Transverse colon (tissue), 4 donors: ENCODE results near the gene GRIK4.

ENCODE experiments used
- POLR2AphosphoS5 ChIP-seq, 3 donors: sonication (generic); formaldehyde crosslinking; IDR thresholded peaks; one replicate each; pipeline ENCODE4 v1.6.1; 2016; ENCODE audit warnings: antibody characterized with exemption in 3 of 3
- TF ChIP-seq, protein P1 (sequence below), 5 experiments: fragments of 200-600 bp in 3 of 5; fragments of 450-650 bp in 2 of 5; sonication (generic) in 3 of 5; IDR thresholded peaks; 1 replicate in 2 of 5; 2 replicates in 3 of 5; pipeline ENCODE4 v1.5.1; 2016 to 2017; ENCODE audit warnings: antibody characterized with exemption in 5 of 5, inconsistent platforms in 3 of 5, mild to moderate bottlenecking in 2 of 5, moderate library complexity in 1 of 5

- TF ChIP-seq, protein P1, sequence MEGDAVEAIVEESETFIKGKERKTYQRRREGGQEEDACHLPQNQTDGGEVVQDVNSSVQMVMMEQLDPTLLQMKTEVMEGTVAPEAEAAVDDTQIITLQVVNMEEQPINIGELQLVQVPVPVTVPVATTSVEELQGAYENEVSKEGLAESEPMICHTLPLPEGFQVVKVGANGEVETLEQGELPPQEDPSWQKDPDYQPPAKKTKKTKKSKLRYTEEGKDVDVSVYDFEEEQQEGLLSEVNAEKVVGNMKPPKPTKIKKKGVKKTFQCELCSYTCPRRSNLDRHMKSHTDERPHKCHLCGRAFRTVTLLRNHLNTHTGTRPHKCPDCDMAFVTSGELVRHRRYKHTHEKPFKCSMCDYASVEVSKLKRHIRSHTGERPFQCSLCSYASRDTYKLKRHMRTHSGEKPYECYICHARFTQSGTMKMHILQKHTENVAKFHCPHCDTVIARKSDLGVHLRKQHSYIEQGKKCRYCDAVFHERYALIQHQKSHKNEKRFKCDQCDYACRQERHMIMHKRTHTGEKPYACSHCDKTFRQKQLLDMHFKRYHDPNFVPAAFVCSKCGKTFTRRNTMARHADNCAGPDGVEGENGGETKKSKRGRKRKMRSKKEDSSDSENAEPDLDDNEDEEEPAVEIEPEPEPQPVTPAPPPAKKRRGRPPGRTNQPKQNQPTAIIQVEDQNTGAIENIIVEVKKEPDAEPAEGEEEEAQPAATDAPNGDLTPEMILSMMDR (IDR thresholded peaks at IDR 0.05), result no peak
- no peak for TF ChIP-seq POLR2AphosphoS5 (IDR thresholded peaks at IDR 0.05)
These were observed 91.5 kb downstream of the GRIK4 start for GRCh38 chr11:120603071-120603470.
